HG03196 (cell line): ENCODE data around the gene WDR1.
"Not testable (repeated sequence)": the region's sequence is repeated elsewhere in the genome, so short reads cannot be mapped to it uniquely, and the experiment has no call there.

Source experiments
- ATAC-seq: cut with Tn5 transposase; IDR thresholded peaks from one replicate; pipeline ENCODE4 v1.9.1; 2021; ENCODE audit not compliant: unreplicated experiment

The WDR1 gene

GRCh38 chr4:10131202-10131601 is 14.6 kb upstream of the WDR1 start:
- ATAC-seq: no peak

GRCh38 chr4:10130178-10130888 is 13.7 kb upstream of the WDR1 start:
- no peak for ATAC-seq

GRCh38 chr4:10129196-10130177 is 12.9 kb upstream of the WDR1 start:
- no peak for ATAC-seq

GRCh38 chr4:10128761-10129160 is 12.2 kb upstream of the WDR1 start:
- ATAC-seq: no peak

- not testable (repeated sequence) for ATAC-seq
Measured at GRCh38 chr4:10127531-10127930, 10.9 kb upstream of the WDR1 start.

GRCh38 chr4:10124167-10124930 is 7.8 kb upstream of the WDR1 start:
- no peak for ATAC-seq

GRCh38 chr4:10123227-10124101 is 6.9 kb upstream of the WDR1 start:
- no peak for ATAC-seq

- no peak for ATAC-seq
Measured at GRCh38 chr4:10122236-10122932, 5.8 kb upstream of the WDR1 start.

GRCh38 chr4:10121568-10122208 is 5.1 kb upstream of the WDR1 start:
- ATAC-seq: no peak

GRCh38 chr4:10120943-10121567 is 4.5 kb upstream of the WDR1 start:
- ATAC-seq: no peak

GRCh38 chr4:10119773-10120172 is 3.2 kb upstream of the WDR1 start:
- ATAC-seq: no peak

- no peak for ATAC-seq
Measured at GRCh38 chr4:10119278-10119677, 2.7 kb upstream of the WDR1 start.

- ATAC-seq: no peak
Measured at GRCh38 chr4:10118048-10119004, 1.7 kb upstream of the WDR1 start.

GRCh38 chr4:10117359-10118047 is 904 bp upstream of the WDR1 start:
- no peak for ATAC-seq

- peak; percentile 40 for ATAC-seq
Measured at GRCh38 chr4:10115797-10116568, 616 bp downstream of the WDR1 start.

GRCh38 chr4:10115271-10115796 is 1.3 kb downstream of the WDR1 start:
- ATAC-seq: no peak
